Dedifferentiated amniotic fluid mesenchymal stem cell (primary cell): ENCODE results near the gene IP6K3.

Source experiments
- DNase-seq: peaks from one replicate; pipeline ENCODE4 v3.0.0-alpha.2; 2016; ENCODE audit errors: extremely low spot score

IP6K3 gene

GRCh38 chr6:33689148-33689494 is 57.6 kb downstream of the IP6K3 start:
- no peak for DNase-seq

GRCh38 chr6:33688451-33689147 is 58.1 kb downstream of the IP6K3 start:
- no peak for DNase-seq

- no peak for DNase-seq
These were observed 58.7 kb downstream of the IP6K3 start for GRCh38 chr6:33688006-33688405.

GRCh38 chr6:33686981-33687975 is 59.4 kb downstream of the IP6K3 start:
- no peak for DNase-seq

DNA sequence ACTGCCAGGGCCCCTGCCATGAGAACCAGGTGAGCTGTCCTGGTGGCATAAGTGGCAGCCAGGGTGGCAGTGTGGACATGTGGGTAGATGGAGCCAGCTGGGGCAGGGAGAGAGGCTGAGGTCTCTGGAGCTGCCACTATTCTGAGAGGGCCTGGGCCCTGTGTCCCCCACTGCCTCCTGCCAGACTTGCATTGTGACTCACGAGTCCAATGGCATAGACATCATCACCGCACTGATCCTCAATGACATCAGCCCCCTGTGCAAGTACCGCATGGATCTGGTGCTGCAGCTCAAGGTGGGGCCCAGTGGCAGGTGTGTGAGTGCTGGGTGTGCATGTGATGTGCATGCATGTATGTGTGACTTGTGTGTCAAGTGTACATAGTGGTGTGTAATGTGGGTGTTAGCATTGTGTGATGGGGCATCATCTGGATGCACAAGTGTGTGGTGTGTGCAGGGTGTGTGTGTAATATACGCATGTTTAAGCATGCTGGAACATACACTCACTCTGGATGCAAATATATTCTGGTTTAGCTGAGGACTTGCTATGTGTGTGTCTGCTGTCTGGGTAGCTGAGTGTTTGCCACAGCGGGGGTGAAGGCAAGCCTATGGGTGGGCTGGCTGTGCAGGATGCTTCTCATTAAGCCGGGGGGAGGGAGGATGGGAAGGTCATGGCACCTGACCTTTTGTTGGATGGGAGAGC is 60.3 kb downstream of the IP6K3 start:
- no peak for DNase-seq

- no peak for DNase-seq
These were observed 61.1 kb downstream of the IP6K3 start for GRCh38 chr6:33685411-33686224.

GRCh38 chr6:33684983-33685382 is 61.7 kb downstream of the IP6K3 start:
- DNase-seq, result no peak

- no peak for DNase-seq
These were observed 62.2 kb downstream of the IP6K3 start for GRCh38 chr6:33684428-33684896.

DNA sequence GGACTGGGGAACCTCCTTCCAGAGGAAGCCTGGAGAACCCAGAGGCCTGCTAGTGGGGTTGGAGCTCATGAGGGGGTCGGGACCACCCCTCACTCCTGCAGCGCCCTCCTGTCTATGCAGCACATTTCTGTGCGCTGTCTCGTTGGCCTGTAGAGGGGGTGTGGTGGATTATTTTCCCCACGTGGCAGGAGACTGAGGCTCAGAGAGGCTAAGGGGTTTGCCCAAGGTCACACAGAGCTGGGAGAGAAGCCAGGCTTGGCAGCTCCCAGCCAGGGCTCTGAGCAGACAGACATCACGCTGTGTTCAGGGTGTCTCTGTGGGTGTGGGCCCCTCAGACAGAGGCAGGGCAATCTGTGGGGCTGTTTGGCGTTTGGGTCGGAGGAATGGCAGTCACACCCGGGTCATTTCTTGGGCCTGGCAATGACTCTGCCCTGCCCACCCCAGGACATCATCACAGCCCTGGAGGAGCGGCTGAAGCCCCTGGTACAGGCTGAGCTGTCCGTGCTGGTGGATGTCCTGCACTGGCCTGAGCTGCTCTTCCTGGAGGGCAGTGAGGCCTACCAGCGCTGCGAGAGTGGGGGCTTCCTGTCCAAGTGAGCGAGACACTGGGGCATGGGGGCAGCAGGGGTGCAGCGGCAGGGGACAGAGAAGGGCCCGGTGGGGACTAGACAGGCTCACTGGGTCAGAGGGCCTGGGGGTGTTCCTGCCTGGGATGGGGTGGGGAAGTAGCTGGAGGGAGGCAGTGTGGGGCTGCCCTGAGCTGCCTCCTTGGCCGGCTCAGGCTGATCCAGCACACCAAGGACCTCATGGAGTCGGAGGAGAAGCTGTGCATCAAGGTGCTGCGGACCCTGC is 62.9 kb downstream of the IP6K3 start:
- DNase-seq, result no peak

DNA sequence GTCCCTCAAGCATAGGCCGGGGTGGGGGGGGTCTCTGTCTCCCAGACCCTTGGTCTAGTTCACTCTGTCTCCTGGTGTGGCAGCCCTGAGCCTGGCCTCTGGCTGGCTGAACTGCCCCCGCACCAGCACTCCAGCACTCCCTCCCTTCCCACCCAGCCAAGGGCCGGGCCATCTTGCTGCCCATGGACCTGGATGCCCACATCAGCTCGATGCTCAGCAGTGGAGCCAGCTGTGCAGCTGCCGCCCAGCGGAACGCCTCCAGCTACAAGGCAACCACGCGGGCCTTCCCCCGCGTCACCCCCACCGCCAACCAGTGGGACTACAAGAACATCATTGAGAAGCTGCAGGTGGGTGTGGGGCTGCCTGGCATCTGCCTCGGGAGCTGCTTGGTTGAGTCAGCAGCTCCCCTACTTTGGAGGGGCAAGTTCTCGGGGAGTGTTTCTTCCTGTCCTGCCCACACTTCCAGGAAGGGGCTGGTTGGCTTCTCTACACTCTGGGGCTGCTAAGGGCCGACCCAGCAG is 63.6 kb downstream of the IP6K3 start:
- DNase-seq, result no peak

DNA sequence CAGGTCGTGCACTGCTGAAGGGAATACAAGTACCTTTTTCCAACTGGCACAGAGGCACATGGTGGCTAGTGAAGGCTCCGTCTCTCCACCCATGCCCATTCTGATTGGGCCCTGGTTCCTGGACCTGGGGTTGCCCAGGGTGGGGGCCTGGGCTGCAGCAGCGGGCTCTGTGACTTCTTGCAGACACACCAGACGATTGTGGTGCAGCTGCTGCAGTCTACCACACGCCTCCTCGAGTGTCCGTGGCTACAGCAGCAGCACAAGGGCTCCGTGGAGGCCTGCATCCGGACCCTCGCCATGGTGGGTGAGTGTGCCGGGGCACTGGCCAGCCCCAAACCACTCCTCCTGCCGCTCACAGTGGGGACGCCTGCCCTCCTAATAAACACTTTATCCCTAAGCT is 64.4 kb downstream of the IP6K3 start:
- no peak for DNase-seq

- DNase-seq, result no peak
These were observed 66.9 kb downstream of the IP6K3 start for GRCh38 chr6:33679761-33680160.

- DNase-seq, result no peak
These were observed 67.7 kb downstream of the IP6K3 start for GRCh38 chr6:33678932-33679490.

DNA sequence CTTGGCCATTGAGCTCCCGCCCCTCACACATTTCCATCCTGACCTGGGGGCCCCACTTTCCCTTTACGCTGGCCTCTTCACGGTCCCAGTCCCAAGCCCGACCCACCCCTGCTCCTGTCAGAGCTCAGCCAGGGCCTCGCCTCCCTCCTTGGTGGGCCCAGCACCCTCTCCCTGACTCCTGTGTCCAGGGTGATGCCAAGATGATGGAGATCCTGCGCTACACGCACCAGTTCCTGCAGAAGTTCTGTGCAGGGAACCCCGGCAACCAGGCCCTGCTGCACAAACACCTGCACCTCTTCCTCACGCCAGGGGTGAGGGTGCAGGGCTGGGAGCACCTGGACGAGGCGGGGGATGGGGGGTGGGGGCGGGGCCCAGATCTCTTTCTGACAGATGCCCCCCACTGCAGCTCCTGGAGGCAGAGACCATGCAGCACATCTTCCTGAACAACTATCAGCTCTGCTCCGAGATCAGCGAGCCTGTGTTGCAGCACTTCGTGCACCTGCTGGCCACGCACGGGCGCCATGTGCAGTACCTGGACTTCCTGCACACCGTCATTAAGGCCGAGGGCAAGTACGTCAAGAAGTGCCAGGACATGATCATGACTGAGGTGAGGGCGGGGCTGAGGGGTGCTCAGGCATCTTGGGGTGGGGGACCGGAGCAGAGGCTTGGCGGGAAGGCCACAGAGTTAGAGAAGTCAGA is 68.3 kb downstream of the IP6K3 start:
- DNase-seq, result no peak

DNA sequence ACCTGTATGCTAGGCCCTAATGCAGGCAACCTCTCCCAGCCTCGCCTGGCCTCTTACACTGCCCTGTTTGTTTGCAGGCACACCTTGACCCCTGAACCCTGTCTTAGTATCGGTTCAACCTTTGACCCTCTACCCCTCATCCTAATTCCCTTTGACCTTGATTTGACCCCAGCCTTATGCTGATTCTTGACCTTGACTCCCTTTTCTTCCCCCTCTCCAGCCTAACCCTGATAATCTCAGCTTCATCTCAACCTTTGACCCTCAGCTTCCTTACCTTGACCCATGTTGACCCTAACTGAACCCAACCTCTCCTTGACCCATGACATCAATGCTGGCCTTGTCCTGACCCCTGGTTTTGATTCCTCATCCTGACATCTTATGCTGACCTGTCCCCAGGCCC is 69.0 kb downstream of the IP6K3 start:
- no peak for DNase-seq

DNA sequence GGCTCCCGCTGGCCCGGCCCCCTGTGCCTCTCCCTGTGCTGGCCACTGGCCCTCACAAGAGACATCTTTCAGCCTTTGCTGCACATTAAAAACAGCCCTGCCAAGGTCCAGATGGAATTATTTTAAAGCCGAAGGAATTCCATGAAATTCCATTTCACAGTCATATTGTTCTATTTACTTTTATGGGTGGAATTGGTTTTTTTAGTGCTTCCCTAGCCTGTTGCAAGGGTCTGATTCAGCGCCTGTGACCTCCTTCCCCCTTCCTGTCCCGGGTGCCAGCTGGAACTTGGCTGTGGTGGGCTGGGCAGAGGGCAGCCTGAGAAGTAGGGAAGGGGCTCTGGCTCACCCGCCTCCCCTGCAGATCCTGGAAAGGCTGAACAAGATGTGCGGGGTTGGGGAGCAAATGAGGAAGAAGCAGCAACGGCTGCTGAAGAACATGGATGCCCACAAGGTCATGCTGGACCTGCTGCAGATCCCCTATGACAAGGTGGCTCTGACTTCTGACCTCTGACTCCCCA is 69.5 kb downstream of the IP6K3 start:
- DNase-seq, result peak; percentile 49

DNA sequence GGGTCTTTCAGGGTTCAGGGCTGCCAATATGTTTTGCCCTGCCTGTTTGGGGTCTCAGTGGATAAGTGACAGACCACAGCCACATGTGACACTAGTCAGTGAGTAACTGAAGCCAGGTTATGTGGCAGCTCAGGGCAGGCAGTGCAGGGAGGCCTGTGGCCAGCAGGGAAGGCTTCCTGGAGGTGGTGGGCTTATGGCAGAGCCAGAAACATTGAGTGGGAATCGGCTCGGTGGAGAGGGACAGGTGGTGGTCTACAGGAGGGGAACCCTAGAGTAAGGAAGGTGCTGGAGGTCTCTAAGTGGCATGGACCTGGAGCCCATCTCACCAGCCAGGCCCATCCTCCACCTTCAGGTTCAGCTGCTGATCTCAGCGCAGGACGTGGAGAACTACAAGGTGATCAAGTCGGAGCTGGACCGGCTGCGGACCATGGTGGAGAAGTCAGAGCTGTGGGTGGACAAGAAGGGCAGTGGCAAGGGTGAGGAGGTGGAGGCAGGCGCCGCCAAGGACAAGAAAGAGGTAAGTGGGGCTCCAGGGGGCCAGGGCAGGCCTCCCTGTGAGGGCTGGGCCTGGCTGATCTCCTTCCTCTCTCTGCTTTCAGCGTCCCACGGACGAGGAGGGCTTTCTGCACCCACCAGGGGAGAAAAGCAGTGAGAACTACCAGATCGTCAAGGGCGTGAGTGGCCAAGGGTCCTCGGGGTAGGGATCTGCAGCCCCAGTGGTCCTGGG is 70.1 kb downstream of the IP6K3 start:
- DNase-seq, result no peak

DNA sequence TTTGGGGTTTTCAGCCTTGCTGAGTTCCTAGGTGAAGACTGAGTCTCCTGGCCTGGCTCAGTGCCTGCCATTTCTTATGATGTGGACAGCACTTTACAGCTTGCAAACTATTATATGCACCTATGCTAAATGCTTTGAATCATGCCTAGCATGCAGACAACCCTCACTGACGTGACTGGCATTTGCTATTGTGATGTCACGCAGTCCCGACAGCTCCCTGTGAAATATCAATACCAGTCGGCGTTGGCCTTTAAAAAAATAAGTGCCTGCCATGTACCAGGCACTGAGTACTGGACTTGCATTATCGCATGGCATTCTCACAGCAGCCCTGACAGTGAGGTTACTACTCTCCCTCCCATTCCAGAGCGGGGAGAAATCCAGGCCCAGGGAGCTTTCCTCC is 70.7 kb downstream of the IP6K3 start:
- DNase-seq, result no peak
